Neuronal stem cell (in vitro differentiated cells): ENCODE data around the gene CSGALNACT2.

Source experiments
- DNase-seq: peaks from one replicate; pipeline ENCODE4 v3.0.0-alpha.2; 2013; ENCODE audit warnings: low spot score
- H2AFZ ChIP-seq: one replicate; pipeline ENCODE4 v1.6.1; 2013; ENCODE audit warnings: mild to moderate bottlenecking, low read length, inconsistent platforms
- H2AK5ac ChIP-seq: 2 replicates; pipeline ENCODE4 v1.6.1; 2013; ENCODE audit warnings: low read depth, mild to moderate bottlenecking, inconsistent platforms, low read length, moderate library complexity, mixed read lengths
- H2BK120ac ChIP-seq: 2 replicates; pipeline ENCODE4 v1.6.1; 2013; ENCODE audit warnings: low read depth, mild to moderate bottlenecking, inconsistent platforms, low read length, moderate library complexity, mixed read lengths
- H2BK12ac ChIP-seq: one replicate; pipeline ENCODE4 v1.6.1; 2013; ENCODE audit warnings: low read length, inconsistent platforms
- H2BK15ac ChIP-seq: 2 replicates; pipeline ENCODE4 v1.6.1; 2013; ENCODE audit warnings: mild to moderate bottlenecking, low read length, inconsistent platforms, mixed read lengths
- H2BK5ac ChIP-seq: one replicate; pipeline ENCODE4 v1.6.1; 2013; ENCODE audit warnings: inconsistent platforms, mild to moderate bottlenecking, low read length, moderate library complexity
- H3K14ac ChIP-seq: one replicate; pipeline ENCODE4 v1.6.1; 2013; ENCODE audit warnings: low read length, inconsistent platforms
- H3K18ac ChIP-seq: 2 replicates; pipeline ENCODE4 v1.6.1; 2013; ENCODE audit warnings: low read length, inconsistent platforms
- H3K23ac ChIP-seq: 2 replicates; pipeline ENCODE4 v1.6.1; 2013; ENCODE audit warnings: low read depth, mild to moderate bottlenecking, mixed read lengths, low read length, inconsistent platforms; ENCODE audit not compliant: poor library complexity
- H3K27ac ChIP-seq: replicated peaks from 3 replicates; pipeline ENCODE4 v1.5.1; 2013; ENCODE audit warnings: low read length, inconsistent platforms
- H3K27me3 ChIP-seq, 3 experiments: 2 replicates each; pipeline ENCODE4 v1.6.1; 2013; ENCODE audit warnings: low read length in 3 of 3, mild to moderate bottlenecking in 2 of 3, inconsistent platforms in 1 of 3, low read depth in 1 of 3, mixed read lengths in 1 of 3, moderate library complexity in 1 of 3; ENCODE audit not compliant: control insufficient read depth in 3 of 3, insufficient read depth in 3 of 3
- H3K36me3 ChIP-seq, 2 donors: replicated peaks in 1 of 2; 2 replicates each; pipeline ENCODE4 v1.6.1; 2013; ENCODE audit warnings: low read length in 2 of 2; ENCODE audit not compliant: control insufficient read depth in 2 of 2, insufficient read depth in 2 of 2
- H3K4ac ChIP-seq: 2 replicates; pipeline ENCODE4 v1.6.1; 2013; ENCODE audit warnings: inconsistent platforms, mild to moderate bottlenecking, low read length, moderate library complexity
- H3K4me1 ChIP-seq, 2 donors: 1 replicate in 1 of 2; 2 replicates in 1 of 2; pipeline ENCODE4 v1.6.1; 2013; ENCODE audit warnings: low read length in 2 of 2, low read depth in 1 of 2; ENCODE audit not compliant: control insufficient read depth in 2 of 2, insufficient read depth in 1 of 2
- H3K4me2 ChIP-seq: one replicate; pipeline ENCODE4 v1.6.1; 2013; ENCODE audit warnings: mild to moderate bottlenecking, low read length, inconsistent platforms; ENCODE audit not compliant: insufficient read depth, poor library complexity, severe bottlenecking
- H3K4me3 ChIP-seq, 2 donors: 2 replicates each; pipeline ENCODE4 v1.5.1; 2013; ENCODE audit warnings: low read length in 2 of 2, mild to moderate bottlenecking in 2 of 2, inconsistent platforms in 1 of 2, moderate library complexity in 1 of 2
- H3K79me1 ChIP-seq: one replicate; pipeline ENCODE4 v1.6.1; 2013; ENCODE audit warnings: low read depth, mild to moderate bottlenecking, inconsistent platforms, low read length, moderate library complexity
- H3K9ac ChIP-seq: one replicate; pipeline ENCODE4 v1.6.1; 2013; ENCODE audit warnings: mild to moderate bottlenecking, low read depth, low read length, inconsistent platforms; ENCODE audit not compliant: poor library complexity
- H3K9me3 ChIP-seq, 2 donors: replicated peaks in 1 of 2; 2 replicates each; pipeline versions ENCODE3 to v1.6.1; 2013; ENCODE audit warnings: low read length in 2 of 2, mild to moderate bottlenecking in 2 of 2, inconsistent platforms in 1 of 2, low read depth in 1 of 2, mixed read lengths in 1 of 2, moderate library complexity in 1 of 2; ENCODE audit not compliant: control insufficient read depth in 2 of 2, insufficient read depth in 1 of 2
- H4K8ac ChIP-seq: one replicate; pipeline ENCODE4 v1.6.1; 2013; ENCODE audit warnings: low read depth, mild to moderate bottlenecking, inconsistent platforms, low read length, moderate library complexity
- H4K91ac ChIP-seq: one replicate; pipeline ENCODE4 v1.6.1; 2013; ENCODE audit warnings: low read length, low read depth, mild to moderate bottlenecking, inconsistent platforms; ENCODE audit not compliant: poor library complexity
- WGBS, 2 donors: extraction: QIAGEN DNeasy Blood & Tissue Kit; methylation state at CpG; one replicate each; pipeline ENCODE4 v1.1.7; 2013; ENCODE audit warnings: missing lambda C conversion rate in 2 of 2, mixed read lengths in 1 of 2; ENCODE audit not compliant: insufficient read length in 2 of 2, insufficient replicate concordance in 1 of 2; ENCODE audit errors: extremely low coverage in 2 of 2; 5-methylcytosine and 5-hydroxymethylcytosine counted together

CSGALNACT2 gene

GRCh38 chr10:43220657-43221418 is 82.6 kb downstream of the CSGALNACT2 start:
- H2BK5ac ChIP-seq, result no peak overlapping the region
- no peaks in the 10 kb centered on the region for H3K36me3 ChIP-seq
- H3K23ac ChIP-seq, result no peak overlapping the region
- no peak overlapping the region for H4K8ac ChIP-seq
- H2BK12ac ChIP-seq, result no peak overlapping the region
- no peak overlapping the region for H2BK120ac ChIP-seq
- no peak for DNase-seq
- H3K27me3 ChIP-seq, result peaks cover 0 to 37% (median 0%) of the 10 kb centered on the region in 3 experiments
- H3K4ac ChIP-seq, result no peak overlapping the region
- H3K4me2 ChIP-seq, result no peak overlapping the region
- no peak overlapping the region for H3K14ac ChIP-seq
- H2BK15ac ChIP-seq, result no peak overlapping the region
- H3K9ac ChIP-seq, result no peak overlapping the region
- H3K9me3 ChIP-seq, result no peaks in the 10 kb centered on the region
- H3K79me1 ChIP-seq, result peaks cover 1% of the 10 kb centered on the region
- H2AFZ ChIP-seq, result no peak overlapping the region
- no peaks in the 10 kb centered on the region for H3K4me1 ChIP-seq
- H2AK5ac ChIP-seq, result no peak overlapping the region
- H3K27ac ChIP-seq, result no peak overlapping the region
- H3K4me3 ChIP-seq, result no peak overlapping the region
- no peak overlapping the region for H3K18ac ChIP-seq
- H4K91ac ChIP-seq, result no peak overlapping the region
- no CpG with 5 or more reads among the region's 14 CpGs for WGBS, 2 donors

GRCh38 chr10:43221419-43222209 is 83.4 kb downstream of the CSGALNACT2 start:
- peak overlapping the region; percentile 15 for H3K9ac ChIP-seq
- H3K36me3 ChIP-seq, result no peaks in the 10 kb centered on the region
- no peak overlapping the region for H2AFZ ChIP-seq
- WGBS, 2 donors, result no CpG with 5 or more reads among the region's 19 CpGs
- H3K4me2 ChIP-seq, result no peak overlapping the region
- H3K14ac ChIP-seq, result no peak overlapping the region
- H2BK12ac ChIP-seq, result no peak overlapping the region
- H4K91ac ChIP-seq, result no peak overlapping the region
- H3K27ac ChIP-seq, result no peak overlapping the region
- H3K9me3 ChIP-seq, result no peaks in the 10 kb centered on the region
- H3K79me1 ChIP-seq, result peaks cover 1% of the 10 kb centered on the region
- H2BK15ac ChIP-seq, result peak overlapping the region; percentile 38
- H3K4me3 ChIP-seq, result no peak overlapping the region
- no peak overlapping the region for H2BK5ac ChIP-seq
- H2AK5ac ChIP-seq, result peak overlapping the region; percentile 94
- H3K4ac ChIP-seq, result no peak overlapping the region
- H3K4me1 ChIP-seq, result no peaks in the 10 kb centered on the region
- H3K27me3 ChIP-seq, result peaks cover 0 to 38% (median 2%) of the 10 kb centered on the region in 3 experiments
- H3K23ac ChIP-seq, result peak overlapping the region; percentile 46
- H4K8ac ChIP-seq, result peak overlapping the region; percentile 48
- DNase-seq, result no peak
- no peak overlapping the region for H2BK120ac ChIP-seq
- peak overlapping the region; percentile 89 for H3K18ac ChIP-seq

- no peak overlapping the region for H3K4me3 ChIP-seq
- H3K4me2 ChIP-seq, result no peak overlapping the region
- no CpG with 5 or more reads among the region's 4 CpGs for WGBS, 2 donors
- no peaks in the 10 kb centered on the region for H3K4me1 ChIP-seq
- no peaks in the 10 kb centered on the region for H3K9me3 ChIP-seq
- H3K4ac ChIP-seq, result no peak overlapping the region
- H4K91ac ChIP-seq, result no peak overlapping the region
- no peak overlapping the region for H3K9ac ChIP-seq
- no peak overlapping the region for H2AFZ ChIP-seq
- H3K23ac ChIP-seq, result no peak overlapping the region
- no peak overlapping the region for H3K14ac ChIP-seq
- peaks cover 0 to 38% (median 3%) of the 10 kb centered on the region in 3 experiments for H3K27me3 ChIP-seq
- no peak overlapping the region for H3K18ac ChIP-seq
- H3K79me1 ChIP-seq, result peaks cover 1% of the 10 kb centered on the region
- H2BK120ac ChIP-seq, result no peak overlapping the region
- H3K36me3 ChIP-seq, result no peaks in the 10 kb centered on the region
- no peak overlapping the region for H2BK15ac ChIP-seq
- H3K27ac ChIP-seq, result no peak overlapping the region
- no peak overlapping the region for H4K8ac ChIP-seq
- no peak overlapping the region for H2BK5ac ChIP-seq
- DNase-seq, result no peak
- H2BK12ac ChIP-seq, result no peak overlapping the region
- no peak overlapping the region for H2AK5ac ChIP-seq
Measured at GRCh38 chr10:43222210-43222720, 84.0 kb downstream of the CSGALNACT2 start.

GRCh38 chr10:43223056-43223455 is 84.8 kb downstream of the CSGALNACT2 start:
- Histone ChIP-seq H3K27me3 (peaks cover 0 to 39% (median 11%) of the 10 kb centered on the region in 3 experiments), H3K27ac (no peak overlapping the region), H3K4me2 (no peak overlapping the region), H3K79me1 (peaks cover 1% of the 10 kb centered on the region), H3K14ac (no peak overlapping the region), H2BK120ac (no peak overlapping the region), H2AK5ac (no peak overlapping the region), H3K4ac (no peak overlapping the region), H3K23ac (no peak overlapping the region), H2AFZ (no peak overlapping the region), H2BK12ac (no peak overlapping the region), H4K8ac (no peak overlapping the region), H3K4me1 (no peaks in the 10 kb centered on the region), H3K4me3 (no peak overlapping the region), H3K36me3 (no peaks in the 10 kb centered on the region), H3K9me3 (no peaks in the 10 kb centered on the region), H2BK15ac (no peak overlapping the region), H2BK5ac (no peak overlapping the region), H3K18ac (no peak overlapping the region), H3K9ac (no peak overlapping the region), H4K91ac (no peak overlapping the region)
- no peak for DNase-seq
- no CpG with 5 or more reads among the region's 1 CpG for WGBS, 2 donors
